AG08396 (cell line): ENCODE measurements around the gene FARP2.

ENCODE experiments used
- DNase-seq: peaks from one replicate; pipeline ENCODE4 v3.0.0; 2012; ENCODE audit warnings: low spot score, mixed read lengths

The FARP2 gene

GRCh38 chr2:241532733-241533601 lies 176.9 kb downstream of the FARP2 start:
- DNase-seq = peak; percentile 2

- peak; percentile 3 for DNase-seq
These were observed 178.2 kb downstream of the FARP2 start for GRCh38 chr2:241534293-241534692.

DNA sequence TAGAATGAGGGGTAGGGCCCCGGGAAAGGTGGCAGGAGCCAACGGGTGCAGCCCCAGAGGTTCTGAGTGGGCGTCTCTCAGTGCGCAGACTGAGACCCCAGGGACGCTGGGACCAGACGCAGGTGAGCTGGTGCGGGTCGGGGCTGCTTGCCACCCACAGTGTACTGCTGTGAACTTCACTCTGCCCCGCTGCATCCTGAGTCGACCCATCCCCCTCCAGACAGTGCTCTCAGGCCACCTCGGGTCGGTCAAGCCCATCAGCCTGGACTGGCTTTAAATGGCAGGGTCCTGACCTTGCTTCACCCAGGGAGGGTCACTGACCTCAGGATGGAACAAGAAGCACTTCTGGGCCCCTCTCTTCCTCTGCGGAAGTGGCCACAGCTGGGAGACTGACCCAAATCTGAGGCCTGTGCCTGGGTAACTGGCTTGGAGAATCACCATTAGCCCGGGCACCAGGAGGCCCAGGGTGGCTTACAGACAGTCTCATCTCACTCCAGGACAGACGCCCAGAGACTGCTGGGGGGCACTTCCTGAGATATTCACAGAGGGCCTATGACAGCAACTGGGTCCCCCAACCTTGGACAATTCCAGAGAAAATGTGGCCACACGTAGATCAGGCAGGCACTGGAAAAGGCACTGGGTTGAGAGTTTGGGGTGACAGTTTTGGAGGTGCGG lies 178.8 kb downstream of the FARP2 start:
- DNase-seq = peak; percentile 5

- no peak for DNase-seq
These were observed 180.0 kb downstream of the FARP2 start for GRCh38 chr2:241535871-241536655.

GRCh38 chr2:241538838-241539615 lies 182.9 kb downstream of the FARP2 start:
- peak; percentile 3 for DNase-seq

GRCh38 chr2:241539616-241540374 lies 183.7 kb downstream of the FARP2 start:
- DNase-seq = peak; percentile 4

DNA sequence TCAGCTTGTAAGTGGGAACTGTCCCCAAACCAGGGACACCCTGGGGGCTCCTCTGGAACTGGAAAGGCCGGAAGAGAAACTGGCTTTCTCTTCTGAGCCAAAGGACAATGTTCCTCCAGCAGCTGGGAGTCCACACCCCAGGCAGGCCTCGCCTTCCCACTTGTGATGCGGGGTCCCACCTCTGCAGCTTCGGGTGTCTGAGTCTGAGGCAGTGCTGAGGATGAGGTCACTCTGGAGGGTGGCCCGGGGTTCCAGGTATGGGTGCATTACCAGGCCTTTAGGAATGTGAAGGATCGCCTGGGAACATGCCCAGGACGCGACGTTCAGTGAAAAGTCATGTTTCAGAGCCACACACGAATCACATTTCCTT lies 184.3 kb downstream of the FARP2 start:
- DNase-seq = peak; percentile 35

DNA sequence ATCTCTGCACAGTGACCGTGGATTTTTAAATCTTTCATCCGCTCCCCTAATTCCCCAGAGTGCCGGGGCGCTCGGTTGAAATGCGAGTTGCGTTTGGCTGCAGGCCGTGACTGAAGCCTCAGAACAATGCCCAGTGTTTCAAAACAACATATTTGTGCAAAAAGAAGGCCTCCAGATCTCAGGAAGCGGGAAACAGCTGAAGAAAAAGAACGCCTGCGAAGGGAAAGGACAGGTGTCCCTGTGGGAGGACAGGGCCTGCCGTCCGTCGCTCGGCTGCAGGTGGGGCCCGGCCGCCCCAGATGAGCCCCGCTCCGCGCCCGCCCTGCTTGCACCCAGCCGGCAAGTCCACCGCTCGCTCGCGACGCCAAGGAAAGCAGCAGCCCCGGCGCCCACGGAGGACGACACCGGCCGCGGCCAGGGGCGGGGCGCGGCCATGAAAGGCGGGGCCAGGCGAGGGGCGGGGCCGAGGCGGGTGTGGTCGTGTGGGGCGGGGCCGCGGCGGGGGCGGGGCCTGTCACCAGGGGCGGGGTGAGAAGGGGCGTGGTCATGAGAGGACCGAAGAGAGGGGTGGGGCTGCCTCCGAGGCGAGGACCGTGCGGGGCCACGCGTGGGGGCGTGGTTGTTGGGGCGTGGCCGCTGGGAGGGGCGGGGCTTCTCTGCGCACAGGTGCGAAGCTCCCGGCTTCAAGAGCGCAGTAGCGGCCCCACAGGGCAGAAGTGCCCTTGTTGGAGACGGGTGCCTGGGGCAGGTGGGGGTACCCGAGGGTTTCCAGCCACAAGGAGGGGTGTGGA lies 184.9 kb downstream of the FARP2 start:
- peak; percentile 92 for DNase-seq

- DNase-seq = peak; percentile 31
These were observed 185.6 kb downstream of the FARP2 start for GRCh38 chr2:241541564-241542277.

GRCh38 chr2:241542278-241542605 lies 186.2 kb downstream of the FARP2 start:
- no peak for DNase-seq
